H1 (cell line): ENCODE data around the gene TOPORS. TPM values are rescaled to one million over a fixed set of nuclear protein-coding genes. Genes with fewer than 3 reads are reported as not detected.

Experiments used
- CTCF ChIA-PET: fragments of 300-600 bp; sonication (Branson Sonifier 250); formaldehyde crosslinking; loops from one replicate; lab custom pipeline; 2021; ENCODE audit not compliant: partially characterized antibody; lab: Charles Lee
- POLR2A ChIA-PET: fragments of 300-600 bp; sonication (Branson Sonifier 250); formaldehyde crosslinking; loops from one replicate; lab custom pipeline; 2021; ENCODE audit warnings: inconsistent platforms; ENCODE audit not compliant: partially characterized antibody; lab: Charles Lee
- DNase-seq, 2 experiments: peaks; one replicate each; pipeline versions ENCODE4 v3.0.0 to v3.0.0-alpha.2; 2010 to 2022; ENCODE audit warnings: low spot score in 2 of 2, low read depth in 1 of 2, mixed read lengths in 1 of 2
- FAIRE-seq: peaks from 2 replicates; lab custom pipeline; 2011; peaks lifted over from hg19 to GRCh38; lab: Jason Lieb, UNC
- H2AFZ ChIP-seq: 2 replicates; pipeline ENCODE4 v1.8.1; 2012; ENCODE audit warnings: low read length, inconsistent platforms
- H2AK5ac ChIP-seq: 2 replicates; pipeline ENCODE4 v1.6.1; 2013; ENCODE audit warnings: low read depth, low read length
- H2BK120ac ChIP-seq: replicated peaks from 2 replicates; pipeline ENCODE3; 2013; ENCODE audit warnings: low read depth, low read length, inconsistent platforms
- H2BK12ac ChIP-seq: 2 replicates; pipeline ENCODE4 v1.6.1; 2013; ENCODE audit warnings: low read depth, low read length
- H2BK15ac ChIP-seq: 2 replicates; pipeline ENCODE4 v1.6.1; 2013; ENCODE audit warnings: low read length
- H2BK20ac ChIP-seq: 2 replicates; pipeline ENCODE4 v1.6.1; 2013; ENCODE audit warnings: low read length
- H2BK5ac ChIP-seq: 2 replicates; pipeline ENCODE4 v1.6.1; 2013; ENCODE audit warnings: low read depth, low read length
- H3K14ac ChIP-seq: 2 replicates; pipeline ENCODE4 v1.6.1; 2013; ENCODE audit warnings: inconsistent platforms; ENCODE audit not compliant: insufficient read length
- H3K18ac ChIP-seq: 2 replicates; pipeline ENCODE4 v1.6.1; 2013; ENCODE audit warnings: low read length; ENCODE audit errors: extremely low read depth
- H3K23ac ChIP-seq: 2 replicates; pipeline ENCODE4 v1.6.1; 2013; ENCODE audit warnings: inconsistent platforms; ENCODE audit not compliant: insufficient read length
- H3K23me2 ChIP-seq: 2 replicates; pipeline ENCODE4 v1.6.1; 2013; ENCODE audit warnings: low read depth, low read length
- H3K27ac ChIP-seq: 2 replicates; pipeline ENCODE4 v1.6.1; 2011; ENCODE audit warnings: low read depth, low read length, inconsistent platforms
- H3K27me3 ChIP-seq, 4 experiments: replicated peaks in 1 of 4; 1 replicate in 1 of 4; 2 replicates in 3 of 4; pipeline versions ENCODE4 v1.6.1 to v1.8.1; 2011 to 2013; ENCODE audit warnings: low read length in 3 of 4, mild to moderate bottlenecking in 3 of 4, inconsistent platforms in 2 of 4, mixed read lengths in 2 of 4, moderate library complexity in 1 of 4; ENCODE audit not compliant: control insufficient read depth in 3 of 4, insufficient read depth in 3 of 4; ENCODE audit errors: extremely low read depth in 1 of 4
- H3K36me3 ChIP-seq, 4 experiments: 2 replicates each; pipeline versions ENCODE4 v1.6.1 to v1.8.1; 2011 to 2013; ENCODE audit warnings: mild to moderate bottlenecking in 4 of 4, low read length in 3 of 4, moderate library complexity in 2 of 4, control low read depth in 1 of 4, inconsistent platforms in 1 of 4; ENCODE audit not compliant: insufficient read depth in 4 of 4, control insufficient read depth in 2 of 4
- H3K4ac ChIP-seq: replicated peaks from 2 replicates; pipeline ENCODE3; 2013; ENCODE audit warnings: low read length, low read depth, mixed read lengths, inconsistent platforms; ENCODE audit not compliant: insufficient read length
- H3K4me1 ChIP-seq, 4 experiments: replicated peaks in 1 of 4; 1 replicate in 1 of 4; 2 replicates in 3 of 4; pipeline versions ENCODE4 v1.6.1 to v1.8.1; 2011 to 2013; ENCODE audit warnings: low read length in 3 of 4, inconsistent platforms in 2 of 4, mixed read lengths in 1 of 4; ENCODE audit not compliant: insufficient read depth in 4 of 4, control insufficient read depth in 3 of 4
- H3K4me2 ChIP-seq, 2 experiments: 2 replicates each; pipeline versions ENCODE4 v1.6.1 to v1.8.1; 2011 to 2013; ENCODE audit warnings: low read depth in 2 of 2, low read length in 2 of 2, control low read depth in 1 of 2, inconsistent platforms in 1 of 2, mild to moderate bottlenecking in 1 of 2; ENCODE audit not compliant: insufficient read depth in 1 of 2
- H3K4me3 ChIP-seq, 4 experiments: fragments of 200-600, 300-600 bp in 1 of 4; sonication (generic), shearing (Covaris generic), sonication (Bioruptor Twin) in 1 of 4; 2 replicates each; pipeline versions ENCODE4 v1.5.1 to v1.8.1; 2011 to 2016; ENCODE audit warnings: low read length in 4 of 4, low read depth in 3 of 4, control low read depth in 2 of 4, inconsistent platforms in 2 of 4, mild to moderate bottlenecking in 2 of 4, mixed read lengths in 1 of 4, moderate library complexity in 1 of 4; ENCODE audit not compliant: insufficient read depth in 2 of 4; ENCODE audit errors: extremely low read depth in 1 of 4
- H3K56ac ChIP-seq: replicated peaks from 2 replicates; pipeline ENCODE3; 2013; ENCODE audit warnings: low read depth, mild to moderate bottlenecking, mixed read lengths, low read length, inconsistent platforms; ENCODE audit not compliant: insufficient read length
- H3K79me1 ChIP-seq: 2 replicates; pipeline ENCODE4 v1.6.1; 2013; ENCODE audit warnings: low read depth, low read length, control low read depth
- H3K79me2 ChIP-seq, 2 experiments: 2 replicates each; pipeline versions ENCODE4 v1.6.1 to v1.8.1; 2012 to 2013; ENCODE audit warnings: low read length in 2 of 2, mild to moderate bottlenecking in 2 of 2, inconsistent platforms in 1 of 2; ENCODE audit not compliant: insufficient read depth in 2 of 2, control insufficient read depth in 1 of 2
- H3K9ac ChIP-seq, 4 experiments: replicated peaks in 1 of 4; 1 replicate in 1 of 4; 2 replicates in 3 of 4; pipeline versions ENCODE4 v1.6.1 to v1.8.1; 2011 to 2013; ENCODE audit warnings: low read depth in 3 of 4, low read length in 3 of 4, control low read depth in 2 of 4, mild to moderate bottlenecking in 2 of 4, moderate library complexity in 2 of 4, inconsistent platforms in 1 of 4; ENCODE audit errors: extremely low read depth in 1 of 4
- H3K9me3 ChIP-seq, 2 experiments: 2 replicates each; pipeline versions ENCODE4 v1.6.1 to v1.8.1; 2012 to 2013; ENCODE audit warnings: mild to moderate bottlenecking in 2 of 2, moderate library complexity in 2 of 2, control low read depth in 1 of 2, inconsistent platforms in 1 of 2, low read depth in 1 of 2, low read length in 1 of 2, mixed read lengths in 1 of 2; ENCODE audit not compliant: insufficient read depth in 2 of 2
- H4K20me1 ChIP-seq, 2 experiments: replicated peaks in 1 of 2; 2 replicates each; pipeline versions ENCODE3 to v1.8.1; 2011 to 2013; ENCODE audit warnings: inconsistent platforms in 2 of 2, low read length in 2 of 2, mild to moderate bottlenecking in 1 of 2; ENCODE audit not compliant: insufficient read depth in 2 of 2, control insufficient read depth in 1 of 2
- H4K5ac ChIP-seq: 2 replicates; pipeline ENCODE4 v1.6.1; 2013; ENCODE audit warnings: low read length, low read depth, mixed read lengths, inconsistent platforms; ENCODE audit not compliant: insufficient read length
- H4K8ac ChIP-seq: 2 replicates; pipeline ENCODE4 v1.8.0; 2013; ENCODE audit warnings: mild to moderate bottlenecking, moderate library complexity, low read length, inconsistent platforms; ENCODE audit not compliant: insufficient read depth; ENCODE audit errors: extremely low read depth
- H4K91ac ChIP-seq: replicated peaks from 2 replicates; pipeline ENCODE3; 2013; ENCODE audit warnings: low read length, mixed read lengths, inconsistent platforms; ENCODE audit not compliant: insufficient read length
- BCL11A ChIP-seq, 2 experiments: IDR thresholded peaks; one replicate each; pipeline ENCODE4 v1.6.1; 2011; ENCODE audit warnings: low read depth in 2 of 2, low read length in 2 of 2, mild to moderate bottlenecking in 2 of 2
- CEBPB ChIP-seq: IDR thresholded peaks from 2 replicates; pipeline ENCODE4 v1.6.1; 2012; ENCODE audit warnings: low read depth, low read length
- CHD2 ChIP-seq: IDR thresholded peaks from 2 replicates; pipeline ENCODE4 v1.6.1; 2012; ENCODE audit warnings: low read length, improper control_type of control experiment
- KDM1A ChIP-seq: fragments of 200-600, 300-600 bp; sonication (generic); IDR thresholded peaks from 2 replicates; pipeline ENCODE4 v1.7.1; 2016; ENCODE audit warnings: mild to moderate bottlenecking, low read length, borderline replicate concordance
- KDM5A ChIP-seq: fragments of 200-600 bp; IDR thresholded peaks from 2 replicates; pipeline ENCODE4 v1.7.1; 2012; ENCODE audit warnings: mild to moderate bottlenecking, low read length, inconsistent platforms, mixed read lengths
- POLR2A ChIP-seq, 2 experiments: IDR thresholded peaks; 1 replicate in 1 of 2; 2 replicates in 1 of 2; pipeline ENCODE4 v1.6.1; 2011; ENCODE audit warnings: low read depth in 2 of 2, low read length in 2 of 2, mild to moderate bottlenecking in 2 of 2; ENCODE audit errors: control extremely low read depth in 1 of 2
- POU5F1 ChIP-seq: IDR thresholded peaks from 2 replicates; pipeline ENCODE4 v1.6.1; 2011; ENCODE audit warnings: low read depth, mild to moderate bottlenecking, low read length, moderate library complexity
- RNF2 ChIP-seq: fragments of 200-900, 300-1000 bp; sonication (generic); IDR thresholded peaks from 2 replicates; pipeline ENCODE4 v1.7.1; 2016; ENCODE audit warnings: borderline replicate concordance, low read depth, mild to moderate bottlenecking, antibody characterized with exemption, low read length; ENCODE audit not compliant: poor library complexity, severe bottlenecking; ENCODE audit errors: missing control alignments
- RXRA ChIP-seq: IDR thresholded peaks from 2 replicates; pipeline ENCODE4 v1.6.1; 2011; ENCODE audit warnings: low read depth, mild to moderate bottlenecking, low read length, moderate library complexity; ENCODE audit not compliant: insufficient read depth
- WGBS, 2 experiments: shearing (Covaris generic) in 1 of 2; methylation state at CpG; one replicate each; pipeline versions ENCODE4 v1.1.6 to v1.1.7; 2013 to 2015; ENCODE audit warnings: low lambda C conversion rate in 2 of 2, mixed read lengths in 2 of 2, inconsistent platforms in 1 of 2, low coverage in 1 of 2, missing lambda C conversion rate in 1 of 2; ENCODE audit not compliant: insufficient replicate concordance in 2 of 2, insufficient coverage in 1 of 2, insufficient read length in 1 of 2; ENCODE audit errors: extremely low coverage in 1 of 2, missing lambda C conversion rate in 1 of 2; 5-methylcytosine and 5-hydroxymethylcytosine counted together
- polyA plus RNA-seq, 7 experiments: library from polyadenylated mRNA; depleted of rRNA in 3 of 7; stranded (reverse) in 5 of 7; unstranded in 2 of 7; fragments of >200 nt in 5 of 7; fragments of 200-250 nt in 2 of 7; gene quantifications; 1 replicate in 5 of 7; 2 replicates in 1 of 7; 4 replicates in 1 of 7; pipeline versions ENCODE4 v1.2.1 to v1.2.3, GENCODE V29; 2011 to 2013; ENCODE audit warnings: missing spikeins in 2 of 7, mixed read lengths in 2 of 7
- total RNA-seq: library from RNA; stranded (reverse); fragmentation: NEBNext Ultra II Directional; extraction: Animal tissue kit (Norgen Biotek cat#: 25700); gene quantifications from 2 replicates; pipeline ENCODE4 v1.2.1, GENCODE V29; 2021
- TF ChIP-seq, protein P1 (sequence below): IDR thresholded peaks from 2 replicates; pipeline ENCODE4 v1.6.1; 2012; ENCODE audit warnings: inconsistent platforms
- TF ChIP-seq, protein P2 (sequence below): IDR thresholded peaks from 2 replicates; pipeline ENCODE4 v1.6.1; 2012; ENCODE audit warnings: low read length, inconsistent platforms
- TF ChIP-seq, protein P3 (sequence below): IDR thresholded peaks from 2 replicates; pipeline ENCODE4 v1.6.1; 2011; ENCODE audit warnings: low read depth, mild to moderate bottlenecking, low read length; ENCODE audit not compliant: insufficient read depth

Gene TOPORS
- total and polyA plus RNA-seq, 2 of the 8 experiments (the other 6 are each of a cell fraction or from before 2014, with no cell fraction given) = 10.3 to 30.7 TPM

DNA sequence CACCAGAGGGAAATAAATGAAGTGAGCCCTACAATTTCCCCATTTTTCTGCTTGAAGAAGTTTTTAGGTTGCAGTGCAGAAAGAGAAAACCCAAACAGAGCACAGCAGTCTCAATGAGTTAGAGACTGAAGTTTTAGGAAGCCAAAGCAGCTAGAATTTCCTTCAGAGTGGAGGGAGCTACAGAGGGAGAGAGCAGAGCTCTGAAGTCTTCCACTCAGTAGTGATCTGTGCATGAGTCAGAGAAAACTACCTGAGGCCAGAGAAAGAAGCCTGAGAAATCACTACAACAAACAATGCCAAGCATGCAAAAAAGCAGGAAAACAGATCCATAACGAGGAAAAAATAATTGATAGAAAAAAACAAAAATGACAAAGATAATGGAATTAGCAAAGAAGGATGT is 38.5 kb upstream of the TOPORS start:
- Histone ChIP-seq H3K23me2 (no peaks in the 10 kb centered on the region), H2BK120ac (no peak overlapping the region), H3K27me3 (no peaks in the 10 kb centered on the region), H4K20me1 (no peaks in the 10 kb centered on the region), H2AFZ (no peak overlapping the region), H3K79me1 (no peaks in the 10 kb centered on the region), H3K56ac (no peak overlapping the region), H3K23ac (no peak overlapping the region), H3K18ac (no peak overlapping the region), H4K91ac (no peak overlapping the region), H3K4me1 (no peaks in the 10 kb centered on the region), H3K4ac (no peak overlapping the region), H2BK20ac (no peak overlapping the region), H4K5ac (no peak overlapping the region), H3K4me3 (no peak overlapping the region), H3K27ac (no peak overlapping the region), H2BK15ac (no peak overlapping the region), H3K9me3 (no peaks in the 10 kb centered on the region), H3K14ac (no peak overlapping the region), H3K79me2 (no peaks in the 10 kb centered on the region), H3K36me3 (no peaks in the 10 kb centered on the region), H2AK5ac (no peak overlapping the region), H2BK5ac (no peak overlapping the region), H4K8ac (no peak overlapping the region), H2BK12ac (no peak overlapping the region), H3K4me2 (no peak overlapping the region), H3K9ac (no peak overlapping the region)
- DNase-seq = no peak
- FAIRE-seq = no peak
- 65% methylated on average over 1 of the region's 1 CpG; no CpG with 5 or more reads in 1 of the 2 experiments for WGBS, 2 experiments
- ChIA-PET CTCF (interaction anchor here (1.2 to 7.2 kb wide), 8 partner anchors 8 to 378 kb away, joined by 3 to 70 read pairs (median 8); no protein-coding TSS in a partner anchor), POLR2A (no interaction called here)
- TF ChIP-seq RNF2 (no peak), KDM1A (no peak), POLR2A (IDR thresholded peaks at IDR 0.05; ENCODE audit: control extremely low read depth in 1 of 2, low read depth in 2 of 2, low read length in 2 of 2) (no peak), BCL11A (IDR thresholded peaks at IDR 0.05; ENCODE audit: low read depth in 2 of 2, low read length in 2 of 2) (no peak), CHD2 (no peak), KDM5A (no peak), POU5F1 (no peak), CEBPB (no peak), RXRA (no peak)
- TF ChIP-seq, protein P1, sequence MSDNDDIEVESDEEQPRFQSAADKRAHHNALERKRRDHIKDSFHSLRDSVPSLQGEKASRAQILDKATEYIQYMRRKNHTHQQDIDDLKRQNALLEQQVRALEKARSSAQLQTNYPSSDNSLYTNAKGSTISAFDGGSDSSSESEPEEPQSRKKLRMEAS = no peak
- TF ChIP-seq, protein P2, sequence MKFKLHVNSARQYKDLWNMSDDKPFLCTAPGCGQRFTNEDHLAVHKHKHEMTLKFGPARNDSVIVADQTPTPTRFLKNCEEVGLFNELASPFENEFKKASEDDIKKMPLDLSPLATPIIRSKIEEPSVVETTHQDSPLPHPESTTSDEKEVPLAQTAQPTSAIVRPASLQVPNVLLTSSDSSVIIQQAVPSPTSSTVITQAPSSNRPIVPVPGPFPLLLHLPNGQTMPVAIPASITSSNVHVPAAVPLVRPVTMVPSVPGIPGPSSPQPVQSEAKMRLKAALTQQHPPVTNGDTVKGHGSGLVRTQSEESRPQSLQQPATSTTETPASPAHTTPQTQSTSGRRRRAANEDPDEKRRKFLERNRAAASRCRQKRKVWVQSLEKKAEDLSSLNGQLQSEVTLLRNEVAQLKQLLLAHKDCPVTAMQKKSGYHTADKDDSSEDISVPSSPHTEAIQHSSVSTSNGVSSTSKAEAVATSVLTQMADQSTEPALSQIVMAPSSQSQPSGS = no peak
- TF ChIP-seq, protein P3, sequence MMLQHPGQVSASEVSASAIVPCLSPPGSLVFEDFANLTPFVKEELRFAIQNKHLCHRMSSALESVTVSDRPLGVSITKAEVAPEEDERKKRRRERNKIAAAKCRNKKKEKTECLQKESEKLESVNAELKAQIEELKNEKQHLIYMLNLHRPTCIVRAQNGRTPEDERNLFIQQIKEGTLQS = no peak
